Measurements from ENCODE around the gene RARB.

DNA sequence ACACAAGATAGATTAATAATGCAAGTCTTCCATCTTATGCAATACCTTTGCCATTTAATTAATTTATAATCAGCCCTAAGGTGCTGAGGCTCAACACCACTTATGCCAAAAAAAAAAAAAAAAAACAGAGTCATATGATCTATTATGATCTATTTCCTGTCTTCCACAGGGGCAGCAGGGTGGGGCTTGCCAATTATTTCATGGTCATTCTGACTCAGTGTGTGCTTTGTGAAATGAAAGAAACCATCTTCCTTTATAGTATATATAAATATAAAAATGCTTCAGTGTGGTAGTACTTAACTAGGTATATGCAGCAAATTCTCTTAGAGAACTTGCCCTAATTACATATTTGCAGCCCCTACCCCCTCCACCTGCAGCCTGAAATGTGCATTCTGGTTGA, 7.2 kb upstream of the RARB start:
- TF ChIP-seq YY1 (IDR thresholded peaks at IDR 0.05; ENCODE audit: insufficient read depth, insufficient read length), result no peak
- no peak for TF ChIP-seq ZNF274 (IDR thresholded peaks at IDR 0.05; ENCODE audit: low read depth, low read length)
- TF ChIP-seq SUZ12 (IDR thresholded peaks at IDR 0.05; ENCODE audit: extremely low read depth, insufficient read depth, insufficient read length), result no peak

Measured in NT2/D1 (cell line).